Measurements from ENCODE around the gene CPM.

Gene CPM

GRCh38 chr12:68905733-68906132 lies 27.2 kb downstream of the CPM start:
- no peak for DNase-seq (ENCODE audit: low read depth in 3 of 3)

- no peak for DNase-seq (ENCODE audit: low read depth in 3 of 3)
Observed at GRCh38 chr12:68904351-68904962, 28.5 kb downstream of the CPM start.

- no peak for DNase-seq (ENCODE audit: low read depth in 3 of 3)
Observed at GRCh38 chr12:68903511-68903910, 29.5 kb downstream of the CPM start.

GRCh38 chr12:68901551-68901950 lies 31.4 kb downstream of the CPM start:
- no peak for DNase-seq (ENCODE audit: low read depth in 3 of 3)

GRCh38 chr12:68901145-68901544 lies 31.8 kb downstream of the CPM start:
- DNase-seq (ENCODE audit: low read depth in 3 of 3), result no peak

GRCh38 chr12:68900241-68900640 lies 32.7 kb downstream of the CPM start:
- DNase-seq (ENCODE audit: low read depth in 3 of 3), result no peak

- no peak for DNase-seq (ENCODE audit: low read depth in 3 of 3)
Observed at GRCh38 chr12:68899251-68899771, 33.7 kb downstream of the CPM start.

- no peak for DNase-seq (ENCODE audit: low read depth in 3 of 3)
Observed at GRCh38 chr12:68896881-68897540, 36.0 kb downstream of the CPM start.

- no peak for DNase-seq (ENCODE audit: low read depth in 3 of 3)
Observed at GRCh38 chr12:68894276-68894855, 38.6 kb downstream of the CPM start.

GRCh38 chr12:68893741-68894140 lies 39.2 kb downstream of the CPM start:
- no peak for DNase-seq (ENCODE audit: low read depth in 3 of 3)

- DNase-seq (ENCODE audit: low read depth in 3 of 3), result no peak
Observed at GRCh38 chr12:68893201-68893600, 39.8 kb downstream of the CPM start.

- DNase-seq (ENCODE audit: low read depth in 3 of 3), result no peak
Observed at GRCh38 chr12:68891141-68891540, 41.8 kb downstream of the CPM start.

GRCh38 chr12:68890701-68891113 lies 42.3 kb downstream of the CPM start:
- no peak for DNase-seq (ENCODE audit: low read depth in 3 of 3)

- DNase-seq (ENCODE audit: low read depth in 3 of 3), result no peak
Observed at GRCh38 chr12:68888243-68888642, 44.7 kb downstream of the CPM start.

GRCh38 chr12:68887641-68888040 lies 45.3 kb downstream of the CPM start:
- no peak for DNase-seq (ENCODE audit: low read depth in 3 of 3)

GRCh38 chr12:68886636-68887572 lies 46.1 kb downstream of the CPM start:
- DNase-seq (ENCODE audit: low read depth in 3 of 3), result no peak

- DNase-seq (ENCODE audit: low read depth in 3 of 3), result no peak
Observed at GRCh38 chr12:68885381-68885780, 47.6 kb downstream of the CPM start.

- DNase-seq (ENCODE audit: low read depth in 3 of 3), result no peak
Observed at GRCh38 chr12:68884251-68884650, 48.7 kb downstream of the CPM start.

GRCh38 chr12:68883151-68883550 lies 49.8 kb downstream of the CPM start:
- no peak for DNase-seq (ENCODE audit: low read depth in 3 of 3)

GRCh38 chr12:68882251-68882964 lies 50.6 kb downstream of the CPM start:
- no peak for DNase-seq (ENCODE audit: low read depth in 3 of 3)

GRCh38 chr12:68880660-68881325 lies 52.2 kb downstream of the CPM start:
- no peak for DNase-seq (ENCODE audit: low read depth in 3 of 3)
